Vagina (tissue), 2 donors: ENCODE results near the gene COG1. TPM values are rescaled to one million over a fixed set of nuclear protein-coding genes. Genes with fewer than 3 reads are reported as not detected.

Experiments
- DNase-seq, 2 donors: peaks; one replicate each; pipeline ENCODE4 v3.0.0-alpha.2; 2017; ENCODE audit errors: extremely low spot score in 2 of 2
- H3K27ac ChIP-seq: fragments of 200-600 bp; sonication (generic); one replicate; pipeline ENCODE4 v1.5.1; 2019
- H3K27me3 ChIP-seq: fragments of 200-600 bp; sonication (generic); one replicate; pipeline ENCODE4 v1.5.1; 2019
- H3K36me3 ChIP-seq, 2 donors: fragments of 200-600 bp; sonication (generic); one replicate each; pipeline ENCODE4 v1.5.1; 2017 to 2019
- H3K4me1 ChIP-seq: fragments of 200-600 bp; sonication (generic); one replicate; pipeline ENCODE4 v1.5.1; 2019
- H3K4me3 ChIP-seq, 2 donors: fragments of 200-600 bp; sonication (generic); 1 replicate in 1 of 2; 2 replicates in 1 of 2; pipeline ENCODE4 v1.5.1; 2016 to 2019
- H3K9me3 ChIP-seq: fragments of 200-600 bp; sonication (generic); one replicate; pipeline ENCODE4 v1.5.1; 2019
- CTCF ChIP-seq, 3 experiments: fragments of 450-650 bp in 2 of 3; fragments of 200-600 bp in 1 of 3; sonication (generic) in 1 of 3; IDR thresholded peaks; one replicate each; pipeline ENCODE4 v1.5.1; 2017 to 2019; ENCODE audit warnings: antibody characterized with exemption in 3 of 3, mild to moderate bottlenecking in 2 of 3, moderate library complexity in 2 of 3
- POLR2A ChIP-seq, 2 donors: fragments of 450-650 bp; IDR thresholded peaks; one replicate each; pipeline ENCODE4 v1.6.1; 2017; ENCODE audit warnings: antibody characterized with exemption in 2 of 2, mild to moderate bottlenecking in 2 of 2, moderate library complexity in 2 of 2
- POLR2AphosphoS5 ChIP-seq, 2 donors: sonication (generic); formaldehyde crosslinking; IDR thresholded peaks; one replicate each; pipeline ENCODE4 v1.9.0; 2017; ENCODE audit warnings: antibody characterized with exemption in 2 of 2, mild to moderate bottlenecking in 2 of 2, low read depth in 1 of 2; ENCODE audit not compliant: insufficient read depth in 1 of 2
- intact Hi-C: fragments of 100-400 bp; cut with DNase I; formaldehyde crosslinking; loops from one replicate; pipeline ENCODE4 v1.15.1; 2023
- total RNA-seq: library from RNA; depleted of rRNA; stranded (reverse); fragments of >200 nt; gene quantifications from one replicate; pipeline ENCODE4 v1.2.3, GENCODE V29; 2016

The COG1 gene
- total RNA-seq, 1 donor from 2014 or later: 30.9 TPM

GRCh38 chr17:73224663-73225305 lies 31.9 kb downstream of the COG1 start:
- Histone ChIP-seq H3K27ac (no peak overlapping the region), H3K9me3 (no peaks in the 10 kb centered on the region), H3K27me3 (no peaks in the 10 kb centered on the region), H3K4me3 (no peak overlapping the region), H3K36me3 (no peaks in the 10 kb centered on the region), H3K4me1 (peaks cover 37% of the 10 kb centered on the region)
- DNase-seq: no peak
- TF ChIP-seq POLR2A (IDR thresholded peaks at IDR 0.05): no peak
- no peak for TF ChIP-seq CTCF (IDR thresholded peaks at IDR 0.05)
- TF ChIP-seq POLR2AphosphoS5 (IDR thresholded peaks at IDR 0.05; ENCODE audit: insufficient read depth in 1 of 2, low read depth in 1 of 2): no peak
- intact Hi-C loops: no loop called here

DNA sequence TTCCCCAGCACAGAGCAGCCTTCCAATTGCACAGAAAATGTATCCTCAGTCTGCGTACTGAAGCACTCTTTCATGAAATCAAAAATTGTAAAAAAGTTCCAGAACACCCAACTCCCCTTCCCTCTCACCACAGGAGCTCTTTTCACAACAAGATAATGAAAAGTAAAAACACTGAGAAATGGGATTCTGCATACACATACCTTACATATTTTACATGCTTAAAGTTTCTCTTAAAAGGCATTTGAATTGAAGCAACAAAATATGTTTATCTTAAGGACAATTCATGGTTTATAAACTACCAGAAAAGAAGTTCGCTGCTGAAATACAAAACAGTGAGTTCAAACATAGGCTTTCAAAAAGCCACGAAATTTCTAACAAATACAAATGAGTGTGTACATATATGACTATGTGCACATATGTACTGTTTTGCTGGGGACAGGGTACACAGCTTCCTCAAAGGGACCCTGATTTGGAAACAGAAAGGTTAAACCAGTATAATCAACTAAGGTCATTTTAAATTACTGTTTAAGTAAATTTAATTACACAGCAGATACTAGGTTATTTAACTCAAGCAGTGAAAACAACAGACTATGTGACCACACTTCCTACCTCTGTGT lies 33.8 kb downstream of the COG1 start:
- H3K4me3 ChIP-seq: no peak overlapping the region
- no peaks in the 10 kb centered on the region for H3K36me3 ChIP-seq
- H3K27ac ChIP-seq: no peak overlapping the region
- DNase-seq: no peak
- intact Hi-C loops: no loop called here
- TF ChIP-seq POLR2AphosphoS5 (IDR thresholded peaks at IDR 0.05; ENCODE audit: insufficient read depth in 1 of 2, low read depth in 1 of 2) (no peak), POLR2A (IDR thresholded peaks at IDR 0.05) (no peak), CTCF (IDR thresholded peaks at IDR 0.05) (no peak)
- no peaks in the 10 kb centered on the region for H3K9me3 ChIP-seq
- H3K27me3 ChIP-seq: no peaks in the 10 kb centered on the region
- peaks cover 54% of the 10 kb centered on the region for H3K4me1 ChIP-seq

- H3K27me3 ChIP-seq: no peaks in the 10 kb centered on the region
- intact Hi-C loops: no loop called here
- TF ChIP-seq POLR2A (IDR thresholded peaks at IDR 0.05): no peak
- no peak for TF ChIP-seq CTCF (IDR thresholded peaks at IDR 0.05)
- no peak for TF ChIP-seq POLR2AphosphoS5 (IDR thresholded peaks at IDR 0.05; ENCODE audit: insufficient read depth in 1 of 2, low read depth in 1 of 2)
- DNase-seq: no peak
- no peaks in the 10 kb centered on the region for H3K9me3 ChIP-seq
- H3K4me1 ChIP-seq: peaks cover 54% of the 10 kb centered on the region
- H3K4me3 ChIP-seq: no peak overlapping the region
- no peak overlapping the region for H3K27ac ChIP-seq
- no peaks in the 10 kb centered on the region for H3K36me3 ChIP-seq
Observed at GRCh38 chr17:73227379-73227778, 34.5 kb downstream of the COG1 start.

DNA sequence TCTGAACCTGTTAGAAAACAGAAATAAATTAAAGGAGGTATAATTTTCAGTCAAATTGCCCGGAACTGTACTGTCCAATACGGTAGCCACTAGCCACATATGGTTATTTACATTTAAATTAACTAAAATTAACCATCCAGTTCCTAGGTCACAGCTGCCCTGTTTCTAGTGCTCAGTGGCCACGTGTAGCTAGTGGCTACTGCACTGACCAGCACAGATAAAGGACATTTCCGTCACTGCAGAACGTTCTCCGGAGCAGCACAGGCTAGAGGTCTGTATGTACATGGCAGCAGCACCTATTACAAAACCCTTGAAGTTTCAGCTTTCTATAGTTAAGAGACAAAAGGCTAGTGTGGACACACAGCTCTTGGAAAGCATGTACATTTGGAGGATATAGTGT lies 35.1 kb downstream of the COG1 start:
- Histone ChIP-seq H3K4me1 (peaks cover 54% of the 10 kb centered on the region), H3K4me3 (no peak overlapping the region), H3K27me3 (no peaks in the 10 kb centered on the region), H3K9me3 (no peaks in the 10 kb centered on the region), H3K27ac (no peak overlapping the region), H3K36me3 (no peaks in the 10 kb centered on the region)
- intact Hi-C loops: no loop called here
- no peak for TF ChIP-seq CTCF (IDR thresholded peaks at IDR 0.05)
- no peak for TF ChIP-seq POLR2AphosphoS5 (IDR thresholded peaks at IDR 0.05; ENCODE audit: insufficient read depth in 1 of 2, low read depth in 1 of 2)
- TF ChIP-seq POLR2A (IDR thresholded peaks at IDR 0.05): no peak
- no peak for DNase-seq

DNA sequence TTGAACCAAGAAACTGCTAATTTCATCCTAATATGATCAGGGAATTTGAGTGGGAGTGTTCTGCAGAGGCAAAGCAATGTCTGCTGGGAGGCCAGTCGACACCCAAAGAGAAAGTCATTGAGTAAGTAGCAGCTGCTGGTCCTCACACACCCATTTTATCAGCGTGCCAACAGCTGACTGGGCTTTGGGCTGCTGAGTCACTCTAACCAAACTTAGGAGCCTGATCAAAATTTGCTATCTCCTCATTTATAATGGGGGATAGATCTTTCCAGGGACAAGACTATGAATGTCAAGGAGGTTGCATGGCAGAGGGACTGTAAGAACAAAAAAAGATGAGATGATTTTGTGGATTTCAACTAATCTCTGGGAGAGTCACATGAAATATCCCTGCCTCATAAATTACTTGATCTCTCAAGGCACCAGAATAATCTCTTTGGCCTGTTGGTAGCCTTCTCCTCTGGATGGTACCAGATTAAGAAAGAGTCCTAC lies 35.9 kb downstream of the COG1 start:
- H3K36me3 ChIP-seq: no peaks in the 10 kb centered on the region
- H3K27ac ChIP-seq: peak overlapping the region; percentile 39
- no peaks in the 10 kb centered on the region for H3K27me3 ChIP-seq
- no peak for DNase-seq
- H3K4me3 ChIP-seq: no peak overlapping the region
- H3K9me3 ChIP-seq: no peaks in the 10 kb centered on the region
- peaks cover 63% of the 10 kb centered on the region for H3K4me1 ChIP-seq
- no peak for TF ChIP-seq CTCF (IDR thresholded peaks at IDR 0.05)
- TF ChIP-seq POLR2AphosphoS5 (IDR thresholded peaks at IDR 0.05; ENCODE audit: insufficient read depth in 1 of 2, low read depth in 1 of 2): peak in 1 of 2 donors; percentile 66
- TF ChIP-seq POLR2A (IDR thresholded peaks at IDR 0.05): no peak
- intact Hi-C loops: no loop called here
